Erythroblast (primary cell): ENCODE data around the gene TCTN2.

Experiments used
- GATA1 ChIP-seq: IDR thresholded peaks from 2 replicates; pipeline ENCODE4 v1.6.1; 2011; ENCODE audit warnings: low read depth, mild to moderate bottlenecking, control low read depth, low read length, moderate library complexity
- POLR2A ChIP-seq: IDR thresholded peaks from 2 replicates; pipeline ENCODE4 v1.6.1; 2011; ENCODE audit warnings: mild to moderate bottlenecking, low read length

GRCh38 chr12:123648401-123648800 lies 22.5 kb upstream of the TCTN2 start:
- no peak for TF ChIP-seq POLR2A
- no peak for TF ChIP-seq GATA1
